Progenitor cell of endocrine pancreas (in vitro differentiated cells): ENCODE measurements around the gene BAIAP3. TPM values are rescaled to one million over a fixed set of nuclear protein-coding genes. Genes with fewer than 3 reads are reported as not detected.
A peak's percentile ranks its signal among the peaks of the same experiment; 100 is the strongest.
"Not testable (repeated sequence)": the region's sequence is repeated elsewhere in the genome, so short reads cannot be mapped to it uniquely, and the experiment has no call there.

ENCODE experiments used
- DNase-seq: peaks from one replicate; pipeline ENCODE4 v3.0.0; 2021; ENCODE audit warnings: low spot score; ENCODE audit not compliant: unreplicated experiment
- H3K27ac Mint-ChIP-seq: 2 replicates; pipeline ENCODE4 v1.8.0; 2021; ENCODE audit warnings: mild to moderate bottlenecking, moderate library complexity, mixed read lengths
- H3K27me3 Mint-ChIP-seq: 2 replicates; pipeline ENCODE4 v1.8.0; 2021; ENCODE audit warnings: mixed read lengths
- H3K36me3 Mint-ChIP-seq: 2 replicates; pipeline ENCODE4 v1.8.0; 2022; ENCODE audit warnings: mixed read lengths; ENCODE audit not compliant: insufficient read depth
- H3K4me1 Mint-ChIP-seq: 2 replicates; pipeline ENCODE4 v1.8.0; 2021; ENCODE audit warnings: low read depth, mixed read lengths
- H3K4me3 Mint-ChIP-seq: 2 replicates; pipeline ENCODE4 v1.8.0; 2021; ENCODE audit warnings: low read depth, mild to moderate bottlenecking, moderate library complexity, mixed read lengths
- H3K9me3 Mint-ChIP-seq: 2 replicates; pipeline ENCODE4 v1.8.0; 2021; ENCODE audit warnings: low read depth, mixed read lengths
- total RNA-seq: library from RNA; stranded (reverse); gene quantifications from 2 replicates; pipeline ENCODE4 v1.2.1, GENCODE V29; 2021
- TF ChIP-seq, protein P1 (sequence below): fragments of 200-600 bp; sonication (generic); IDR thresholded peaks from one replicate; pipeline ENCODE4 v1.5.0; 2021; ENCODE audit warnings: antibody characterized with exemption, mild to moderate bottlenecking; ENCODE audit not compliant: unreplicated experiment

BAIAP3 gene
- total RNA-seq, 1 donor from 2014 or later: 17.5 TPM

- no peaks in the 10 kb centered on the region for H3K36me3 Mint-ChIP-seq
- no peak for DNase-seq
- no peak overlapping the region for H3K27ac Mint-ChIP-seq
- H3K4me1 Mint-ChIP-seq: peaks cover 8% of the 10 kb centered on the region
- no peaks in the 10 kb centered on the region for H3K9me3 Mint-ChIP-seq
- H3K27me3 Mint-ChIP-seq: peaks cover 15% of the 10 kb centered on the region
- no peak overlapping the region for H3K4me3 Mint-ChIP-seq
- TF ChIP-seq, protein P1, sequence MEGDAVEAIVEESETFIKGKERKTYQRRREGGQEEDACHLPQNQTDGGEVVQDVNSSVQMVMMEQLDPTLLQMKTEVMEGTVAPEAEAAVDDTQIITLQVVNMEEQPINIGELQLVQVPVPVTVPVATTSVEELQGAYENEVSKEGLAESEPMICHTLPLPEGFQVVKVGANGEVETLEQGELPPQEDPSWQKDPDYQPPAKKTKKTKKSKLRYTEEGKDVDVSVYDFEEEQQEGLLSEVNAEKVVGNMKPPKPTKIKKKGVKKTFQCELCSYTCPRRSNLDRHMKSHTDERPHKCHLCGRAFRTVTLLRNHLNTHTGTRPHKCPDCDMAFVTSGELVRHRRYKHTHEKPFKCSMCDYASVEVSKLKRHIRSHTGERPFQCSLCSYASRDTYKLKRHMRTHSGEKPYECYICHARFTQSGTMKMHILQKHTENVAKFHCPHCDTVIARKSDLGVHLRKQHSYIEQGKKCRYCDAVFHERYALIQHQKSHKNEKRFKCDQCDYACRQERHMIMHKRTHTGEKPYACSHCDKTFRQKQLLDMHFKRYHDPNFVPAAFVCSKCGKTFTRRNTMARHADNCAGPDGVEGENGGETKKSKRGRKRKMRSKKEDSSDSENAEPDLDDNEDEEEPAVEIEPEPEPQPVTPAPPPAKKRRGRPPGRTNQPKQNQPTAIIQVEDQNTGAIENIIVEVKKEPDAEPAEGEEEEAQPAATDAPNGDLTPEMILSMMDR: no peak
These were observed 41.9 kb upstream of the BAIAP3 start for GRCh38 chr16:1291576-1291974.

- not testable (repeated sequence) for DNase-seq, H3K36me3 Mint-ChIP-seq, H3K4me3 Mint-ChIP-seq, H3K27ac Mint-ChIP-seq, H3K9me3 Mint-ChIP-seq
- peaks cover 15% of the 10 kb centered on the region for H3K27me3 Mint-ChIP-seq
- peaks cover 13% of the 10 kb centered on the region for H3K4me1 Mint-ChIP-seq
These were observed 41.2 kb upstream of the BAIAP3 start for GRCh38 chr16:1292208-1292607.

DNA sequence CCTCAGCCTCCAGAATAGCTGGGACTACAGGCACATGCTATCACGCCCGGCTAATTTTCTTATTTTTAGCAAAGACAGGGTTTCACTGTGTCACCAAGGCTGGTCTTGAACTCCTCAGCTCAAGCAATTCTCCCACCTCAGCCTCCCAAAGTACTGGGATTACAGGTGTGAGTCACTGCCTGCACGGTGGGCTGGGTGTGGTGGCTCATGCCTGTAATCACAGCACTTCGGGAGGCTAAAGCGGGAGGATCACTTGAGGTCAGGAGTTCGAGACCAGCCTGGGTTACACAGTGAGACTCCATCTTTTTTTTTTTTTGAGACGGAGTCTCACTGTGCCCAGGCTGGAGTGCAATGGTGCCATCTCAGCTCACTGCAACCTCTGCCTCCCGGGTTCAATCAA, 40.6 kb upstream of the BAIAP3 start:
- not testable (repeated sequence) for H3K36me3 Mint-ChIP-seq
- H3K4me1 Mint-ChIP-seq: peaks cover 14% of the 10 kb centered on the region

GRCh38 chr16:1293921-1294656, 39.4 kb upstream of the BAIAP3 start:
- H3K27me3 Mint-ChIP-seq: peaks cover 11% of the 10 kb centered on the region
- H3K36me3 Mint-ChIP-seq: no peaks in the 10 kb centered on the region
- DNase-seq: no peak
- no peak overlapping the region for H3K27ac Mint-ChIP-seq
- peaks cover 15% of the 10 kb centered on the region for H3K4me1 Mint-ChIP-seq
- H3K4me3 Mint-ChIP-seq: no peak overlapping the region
- H3K9me3 Mint-ChIP-seq: no peaks in the 10 kb centered on the region
- TF ChIP-seq, protein P1: no peak

More for the DNA sequence above, 40.6 kb upstream of the BAIAP3 start:
- not testable (repeated sequence) for H3K27ac Mint-ChIP-seq, H3K9me3 Mint-ChIP-seq, H3K4me3 Mint-ChIP-seq, DNase-seq
- peaks cover 12% of the 10 kb centered on the region for H3K27me3 Mint-ChIP-seq

DNA sequence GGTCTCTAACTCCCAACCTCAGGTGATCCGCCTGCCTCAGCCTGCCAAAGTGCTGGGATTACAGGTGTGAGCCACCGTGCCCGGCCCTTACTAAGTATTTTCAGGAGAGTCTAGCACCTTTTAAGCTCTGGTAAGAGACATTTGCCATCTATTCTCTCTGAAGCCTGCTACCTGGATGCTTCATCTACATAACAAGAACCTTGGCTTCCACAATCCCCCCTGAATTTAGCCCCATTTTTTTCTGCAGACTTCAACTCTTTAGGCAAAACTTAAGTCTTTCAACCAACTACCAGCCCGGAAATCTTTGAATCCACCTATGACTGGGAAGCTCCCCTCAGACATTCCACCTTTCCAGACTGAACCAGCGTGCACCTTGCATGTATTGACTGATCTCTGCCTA, 38.0 kb upstream of the BAIAP3 start:
- Mint-ChIP-seq H3K27me3 (peaks cover 9% of the 10 kb centered on the region), H3K4me3 (no peak overlapping the region)

GRCh38 chr16:1296688-1297017, 36.8 kb upstream of the BAIAP3 start:
- H3K27ac Mint-ChIP-seq: peak overlapping the region; percentile 69
- H3K36me3 Mint-ChIP-seq, H3K9me3 Mint-ChIP-seq, DNase-seq, H3K4me3 Mint-ChIP-seq, H3K27me3 Mint-ChIP-seq: not testable (repeated sequence)
- H3K4me1 Mint-ChIP-seq: peaks cover 19% of the 10 kb centered on the region

More for the DNA sequence above, 38.0 kb upstream of the BAIAP3 start:
- Mint-ChIP-seq H3K4me1 (peaks cover 19% of the 10 kb centered on the region), H3K27ac (no peak overlapping the region), H3K36me3 (no peaks in the 10 kb centered on the region), H3K9me3 (no peaks in the 10 kb centered on the region)
- DNase-seq: no peak
- TF ChIP-seq, protein P1: no peak
